GM21390 (cell line): Measurements from ENCODE around the gene CERS5.
"Not testable (repeated sequence)": the region's sequence is repeated elsewhere in the genome, so short reads cannot be mapped to it uniquely, and the experiment has no call there.

Experiments
- ATAC-seq: cut with Tn5 transposase; IDR thresholded peaks from one replicate; pipeline ENCODE4 v1.9.1; 2021; ENCODE audit not compliant: unreplicated experiment

Gene CERS5

DNA sequence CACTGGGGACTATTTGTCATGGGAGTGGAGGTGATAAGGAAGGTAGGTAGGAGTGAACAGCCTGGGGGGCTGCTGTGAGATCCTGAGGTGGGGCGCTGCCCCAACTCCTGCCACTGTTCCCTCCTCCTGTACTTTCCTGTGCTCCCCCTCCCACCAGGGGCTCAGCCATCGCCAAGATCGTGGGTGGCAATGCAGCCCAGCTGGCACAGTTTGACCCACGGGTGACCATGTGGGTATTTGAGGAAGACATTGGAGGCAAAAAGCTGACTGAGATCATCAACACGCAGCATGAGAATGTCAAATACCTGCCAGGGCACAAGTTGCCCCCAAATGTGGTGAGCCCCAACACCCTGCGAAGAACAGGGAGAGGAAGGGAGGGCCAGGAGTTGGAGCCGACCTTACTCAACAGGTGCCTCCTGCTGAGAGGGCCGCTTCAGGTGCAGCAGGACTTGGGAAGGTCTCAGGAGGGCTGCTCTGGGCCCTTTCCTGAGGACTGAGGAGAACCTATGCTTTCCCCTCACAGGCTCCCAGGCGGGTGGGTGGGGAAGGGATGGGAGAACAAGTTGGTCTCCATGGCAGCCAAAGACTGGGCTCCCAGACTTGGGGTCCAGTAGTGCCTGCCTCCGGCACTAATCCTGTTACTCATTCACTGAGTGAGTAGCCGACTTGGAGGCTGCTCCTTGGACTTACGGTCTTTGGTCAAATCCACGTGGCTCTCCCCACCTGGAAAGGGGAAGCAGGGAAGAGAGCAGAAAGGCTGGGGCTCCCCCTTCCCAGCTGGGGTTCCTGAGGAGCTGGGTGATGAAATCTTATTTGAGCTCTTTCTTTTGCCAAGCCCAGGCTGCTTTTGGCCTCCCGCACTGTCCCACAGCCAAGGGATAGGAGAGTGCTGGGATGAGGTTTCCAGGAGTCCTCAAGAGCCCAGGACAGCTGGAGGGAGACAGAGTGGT is 62.5 kb downstream of the CERS5 start:
- ATAC-seq, result no peak

DNA sequence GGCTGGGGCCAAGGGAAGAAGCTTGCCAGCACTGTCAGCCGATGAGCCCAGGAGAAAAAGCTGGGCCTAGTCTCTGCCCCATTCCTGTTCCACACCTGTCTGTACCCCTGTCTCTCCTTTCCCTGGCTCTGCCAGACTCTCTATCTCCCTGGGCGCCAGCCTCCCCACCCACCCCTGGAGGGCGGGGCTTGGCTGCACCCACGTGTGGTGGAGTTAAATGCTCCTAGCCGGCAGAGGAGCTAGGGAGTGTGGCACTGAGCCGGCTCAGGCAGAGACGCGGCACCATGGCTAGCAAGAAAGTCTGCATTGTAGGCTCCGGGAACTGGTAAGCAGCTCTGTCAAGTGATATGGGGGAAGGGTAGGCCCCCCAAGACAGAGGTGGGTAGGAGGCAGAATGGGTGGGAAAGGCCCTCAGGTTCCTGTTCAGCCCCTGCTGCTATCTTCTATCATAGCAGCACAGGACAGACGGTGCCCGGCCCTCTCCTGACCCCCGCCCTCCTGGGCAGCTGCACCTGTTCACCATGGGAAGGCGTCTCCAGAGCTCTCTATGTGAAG is 63.3 kb downstream of the CERS5 start, which contains the start of gene GPD1:
GPD1 (plus strand) TSS at position 242 of the 555 bp plus-strand sequence; CDS start at position 285, 43 bp downstream.
- ATAC-seq, result no peak

DNA sequence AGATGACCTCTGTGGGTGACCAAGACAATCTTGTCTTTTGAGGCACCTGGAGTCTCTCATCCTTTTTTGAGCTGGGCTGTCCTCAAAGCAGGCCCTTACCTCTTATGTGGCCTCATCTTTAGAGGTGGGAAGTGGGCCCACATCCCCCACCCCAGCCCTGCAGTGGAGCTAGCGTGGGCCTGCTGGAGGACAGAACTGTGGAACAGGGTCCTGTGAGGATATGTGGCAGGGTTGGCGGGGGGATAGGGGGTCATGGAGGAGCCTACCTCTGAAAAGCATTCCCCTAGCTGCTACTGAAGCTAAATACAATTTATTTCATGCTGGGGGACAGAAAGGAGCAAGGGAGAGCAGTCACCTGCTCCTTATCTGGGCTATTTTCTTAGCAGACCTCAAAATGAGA is 63.8 kb downstream of the CERS5 start:
- no peak for ATAC-seq

DNA sequence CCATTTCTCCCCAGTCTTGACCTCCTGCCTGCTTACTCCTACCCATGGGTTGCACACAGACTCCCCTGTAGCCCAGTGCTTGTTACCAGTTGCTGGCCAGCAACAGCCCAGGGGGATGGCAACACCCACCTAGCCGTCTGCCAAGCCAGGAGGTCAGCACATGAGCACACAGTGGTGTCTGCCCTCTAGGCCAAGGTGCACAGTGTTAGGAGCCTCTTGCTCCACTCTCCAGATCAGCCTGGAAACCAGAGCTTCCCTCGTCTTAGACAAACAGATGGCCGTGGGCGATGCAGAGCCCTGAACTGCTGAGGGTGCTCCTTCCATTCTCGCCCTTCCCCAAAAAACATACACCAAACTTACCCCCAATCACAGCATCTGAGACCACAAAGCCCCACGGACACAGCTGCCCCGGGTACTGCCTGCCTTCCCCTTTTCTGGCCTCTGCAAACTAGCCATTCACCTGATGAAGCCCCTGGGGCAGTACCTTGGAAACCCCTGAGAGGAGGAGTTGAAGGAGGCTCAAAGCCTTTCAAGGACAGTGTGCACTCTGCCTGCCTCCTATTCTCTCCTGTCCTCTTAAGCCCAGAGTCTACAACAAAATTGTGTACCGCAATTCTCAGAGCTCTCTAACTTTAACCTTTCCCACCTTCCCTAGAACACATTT is 64.4 kb downstream of the CERS5 start:
- no peak for ATAC-seq

DNA sequence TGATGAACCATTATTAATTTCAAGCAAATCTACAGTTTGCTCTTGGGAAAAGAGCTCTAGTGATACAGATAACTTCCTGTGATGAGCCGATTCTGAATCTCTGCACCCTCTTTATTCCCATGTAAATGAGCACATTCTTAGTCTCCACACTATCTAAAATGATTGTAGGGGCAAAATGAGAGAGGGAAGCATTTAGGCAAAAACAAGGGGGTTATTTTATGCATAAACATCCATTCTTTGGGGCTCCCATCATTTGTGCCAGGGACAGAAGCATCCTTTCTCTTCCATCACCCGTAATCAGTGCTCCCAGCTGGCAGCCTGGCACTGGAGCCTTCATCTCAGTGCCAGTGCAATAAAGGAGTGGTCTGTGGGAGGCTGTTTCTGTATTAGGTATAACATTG is 65.0 kb downstream of the CERS5 start:
- no peak for ATAC-seq

DNA sequence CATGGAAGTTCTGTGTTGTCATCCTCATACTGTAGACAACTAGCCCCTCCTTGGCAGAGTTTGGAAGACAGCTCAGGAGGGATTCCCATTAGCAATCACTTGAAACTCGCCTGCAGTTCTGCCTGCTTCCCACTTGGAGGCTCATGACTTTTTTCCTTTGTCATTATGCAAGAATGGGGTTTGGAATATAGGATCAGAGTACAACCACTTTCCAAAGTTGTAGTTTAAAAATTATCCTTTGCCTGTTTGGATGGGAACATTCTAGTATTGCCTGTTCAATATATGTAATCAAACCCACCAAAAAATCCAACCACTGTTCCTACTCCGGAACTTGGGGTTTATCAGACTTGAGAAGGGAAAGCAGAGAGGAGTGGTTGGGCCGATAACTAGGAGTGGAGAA is 65.5 kb downstream of the CERS5 start:
- no peak for ATAC-seq

DNA sequence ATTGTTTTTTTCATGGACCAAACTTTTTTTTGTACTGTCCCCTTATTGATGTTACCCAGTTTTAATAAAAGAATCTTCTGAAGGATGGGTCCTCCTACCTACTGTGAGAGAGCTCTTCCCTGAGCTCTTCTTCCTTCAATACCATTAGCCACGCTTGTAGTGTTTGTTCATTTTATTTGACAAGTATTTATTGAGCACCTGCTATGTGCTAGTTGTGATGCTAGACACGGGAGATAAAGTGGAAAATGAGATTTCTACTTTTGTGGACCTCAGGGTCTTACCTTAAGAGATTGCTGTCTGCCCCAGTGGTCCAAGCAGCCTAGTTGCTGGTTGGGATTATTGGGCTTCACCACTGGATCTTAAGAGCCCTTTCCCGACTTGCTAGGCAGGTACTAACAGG is 66.6 kb downstream of the CERS5 start:
- no peak for ATAC-seq

DNA sequence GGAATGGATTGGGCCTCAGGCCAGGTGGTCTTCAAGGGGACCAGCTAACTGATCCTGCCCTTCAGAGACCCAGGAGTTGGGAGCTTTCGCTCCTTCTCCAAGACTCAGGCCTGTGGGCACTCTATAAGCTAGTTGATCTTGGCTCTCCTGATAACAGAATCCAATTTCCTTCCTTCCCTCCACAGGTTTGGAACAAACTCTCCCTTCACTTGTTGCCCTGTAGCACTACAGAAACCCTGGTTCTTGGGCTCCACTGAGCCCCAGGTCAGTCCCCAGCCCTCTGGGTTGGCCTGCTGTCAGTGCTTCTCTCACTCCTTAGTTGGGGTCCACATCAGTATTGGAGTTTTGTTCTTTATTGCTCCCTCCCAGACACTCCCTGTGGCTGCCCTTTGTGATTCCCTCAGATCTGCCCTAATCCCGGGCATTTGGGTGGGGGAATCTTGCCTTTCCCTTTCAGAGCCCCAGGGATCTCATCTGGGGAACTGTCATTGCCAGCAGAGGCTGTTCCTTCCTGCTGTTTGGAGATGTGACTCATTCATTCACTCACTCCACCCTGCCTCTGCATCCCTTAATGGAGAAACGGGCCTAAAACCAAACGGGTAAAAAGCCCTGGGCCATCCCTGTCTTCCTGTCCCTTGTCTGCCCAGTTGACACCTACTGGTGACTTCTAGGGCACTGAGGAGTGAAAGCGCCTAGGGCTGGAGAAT is 67.7 kb downstream of the CERS5 start:
- no peak for ATAC-seq

DNA sequence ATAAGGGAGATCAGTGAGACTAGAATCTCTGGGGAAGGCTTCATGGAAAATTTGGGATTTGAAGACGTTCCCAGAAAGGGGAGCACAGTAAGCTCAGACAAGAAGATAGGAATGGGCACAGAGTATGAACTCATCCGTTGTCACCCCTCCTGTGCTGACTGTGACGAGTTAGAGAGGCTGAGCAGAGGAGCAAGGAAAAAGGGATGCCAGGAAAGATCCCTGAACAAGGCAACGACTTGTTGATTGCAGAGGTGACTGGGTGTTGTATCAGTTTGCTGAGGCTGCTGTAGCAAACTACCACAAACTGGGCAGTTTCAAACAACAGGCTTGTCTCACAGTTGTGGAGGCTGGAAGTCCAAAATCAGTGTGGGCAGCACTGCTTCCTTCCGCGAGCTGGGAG is 69.2 kb downstream of the CERS5 start:
- no peak for ATAC-seq

DNA sequence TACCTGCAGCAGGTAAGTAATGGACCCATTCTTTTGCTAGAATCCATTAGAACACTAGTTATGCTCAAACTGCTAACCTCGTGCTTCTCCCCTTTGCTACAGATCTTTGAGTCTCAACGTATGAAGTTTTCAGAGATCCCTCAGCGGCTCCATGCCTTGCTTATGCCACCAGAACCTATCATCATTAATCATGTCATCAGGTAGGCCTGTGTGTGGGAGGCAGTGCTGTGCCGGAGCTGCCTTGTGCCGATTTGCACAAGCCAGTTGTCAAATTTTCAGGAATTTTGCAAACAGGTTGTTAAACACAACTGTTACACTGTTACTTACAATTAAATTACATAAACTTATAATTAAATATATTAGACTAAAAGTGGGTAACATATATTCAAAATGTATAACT is 76.8 kb downstream of the CERS5 start:
- ATAC-seq, result no peak

DNA sequence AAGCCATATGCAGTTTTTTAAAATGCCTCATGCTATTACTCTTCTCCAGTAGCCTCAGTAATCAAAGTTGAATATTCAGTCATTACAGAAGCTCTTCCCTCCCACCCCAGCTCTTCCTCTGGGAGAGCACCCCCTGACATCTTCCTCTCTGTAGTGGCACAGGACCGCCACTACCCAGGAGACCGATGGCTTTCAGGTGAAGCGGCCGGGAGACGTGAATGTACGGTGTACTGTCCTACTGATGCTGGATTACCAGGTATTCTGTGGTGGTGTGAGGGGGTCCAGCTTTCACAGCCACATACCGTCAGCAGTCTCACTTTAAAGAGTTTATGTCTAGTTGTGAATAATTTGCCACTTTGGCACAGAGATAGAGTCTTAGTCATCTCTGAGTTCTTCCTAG is 77.4 kb downstream of the CERS5 start:
- ATAC-seq, result no peak

DNA sequence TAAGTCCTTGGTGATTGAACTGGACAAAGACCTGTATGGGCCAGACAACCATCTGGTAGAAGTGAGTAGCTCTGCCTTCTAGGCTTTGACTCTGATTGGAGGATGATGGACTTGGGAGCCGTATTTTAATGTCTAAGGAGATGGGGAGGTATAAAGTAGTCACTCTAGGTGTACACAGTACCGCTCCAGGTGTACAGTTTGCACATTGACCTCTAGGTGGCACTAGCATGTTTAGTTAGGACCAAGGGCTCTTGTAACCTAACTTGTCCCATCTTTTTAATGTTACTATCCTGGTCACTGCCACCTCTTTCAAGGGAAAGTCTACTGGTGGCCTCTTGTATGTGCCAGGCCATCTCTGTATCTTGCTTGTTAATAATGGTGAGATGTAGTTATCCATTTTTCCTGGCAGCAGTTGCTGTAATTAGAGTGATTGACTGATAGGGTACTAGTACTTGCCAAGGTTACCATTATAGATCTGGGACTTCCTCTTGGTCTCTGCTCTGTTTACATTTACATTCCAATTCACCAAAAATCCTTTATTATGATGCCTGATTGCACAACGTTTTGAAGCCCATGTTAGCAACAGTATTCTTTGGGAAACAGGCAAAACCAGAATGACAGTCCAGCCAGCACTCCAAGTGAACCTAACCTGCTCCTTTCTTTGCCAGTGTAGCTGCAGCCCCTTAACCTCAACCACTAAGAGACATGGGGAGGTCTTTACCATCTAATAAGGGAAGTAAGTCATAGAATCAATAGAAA is 78.4 kb downstream of the CERS5 start:
- no peak for ATAC-seq

DNA sequence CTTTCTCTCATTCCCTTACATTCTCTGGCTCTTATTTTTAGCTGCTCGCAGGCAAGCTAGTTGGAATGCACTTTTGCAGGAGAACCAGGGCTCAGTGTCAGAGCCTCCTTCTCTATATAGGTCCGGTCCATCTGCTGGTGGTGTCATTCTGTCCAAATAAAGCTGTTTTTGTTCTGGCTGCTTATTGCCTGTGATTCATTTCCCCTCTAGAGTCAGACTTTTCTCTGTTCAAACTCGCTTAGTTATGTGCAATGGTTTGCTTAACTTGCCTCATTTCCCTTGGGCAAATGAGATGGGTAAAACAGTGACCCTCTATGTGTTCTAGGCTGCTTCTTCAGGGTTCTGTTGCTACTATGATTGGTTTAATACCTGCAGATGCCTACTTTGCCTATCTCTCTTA is 79.2 kb downstream of the CERS5 start:
- no peak for ATAC-seq

DNA sequence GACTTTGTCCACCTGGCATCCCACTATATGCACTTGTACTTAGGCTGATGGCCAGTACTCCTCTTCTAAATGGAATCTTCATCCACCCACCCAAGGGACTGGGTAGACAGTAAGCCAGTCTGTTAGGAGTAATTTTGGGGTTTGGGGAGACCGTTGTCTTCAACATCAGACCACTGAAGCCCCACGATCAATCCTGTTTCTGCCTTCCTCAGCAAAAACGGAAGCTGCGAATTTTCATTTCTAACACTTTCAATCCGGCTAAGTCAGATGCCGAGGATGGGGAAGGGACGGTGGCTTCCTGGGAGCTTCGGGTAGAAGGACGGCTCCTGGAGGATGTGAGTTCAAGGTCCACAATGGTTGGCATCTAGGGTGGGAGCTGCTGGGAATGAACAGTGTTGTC is 80.0 kb downstream of the CERS5 start:
- ATAC-seq, result no peak

DNA sequence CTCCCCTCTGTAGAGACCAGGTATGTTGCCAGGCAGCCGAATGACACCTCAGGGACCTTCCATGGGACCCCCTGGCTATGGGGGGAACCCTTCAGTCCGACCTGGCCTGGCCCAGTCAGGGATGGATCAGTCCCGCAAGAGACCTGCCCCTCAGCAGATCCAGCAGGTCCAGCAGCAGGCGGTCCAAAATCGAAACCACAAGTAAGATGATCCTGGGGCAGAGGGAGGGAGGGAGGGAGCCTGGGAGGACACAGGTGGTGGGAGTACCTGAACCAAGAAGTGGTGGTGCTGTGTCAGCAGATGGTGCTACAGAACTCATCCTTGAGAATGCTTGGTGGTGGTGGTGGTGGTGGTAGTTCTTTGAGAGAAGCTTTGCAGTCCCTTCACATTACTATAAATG is 81.0 kb downstream of the CERS5 start:
- ATAC-seq, result no peak

DNA sequence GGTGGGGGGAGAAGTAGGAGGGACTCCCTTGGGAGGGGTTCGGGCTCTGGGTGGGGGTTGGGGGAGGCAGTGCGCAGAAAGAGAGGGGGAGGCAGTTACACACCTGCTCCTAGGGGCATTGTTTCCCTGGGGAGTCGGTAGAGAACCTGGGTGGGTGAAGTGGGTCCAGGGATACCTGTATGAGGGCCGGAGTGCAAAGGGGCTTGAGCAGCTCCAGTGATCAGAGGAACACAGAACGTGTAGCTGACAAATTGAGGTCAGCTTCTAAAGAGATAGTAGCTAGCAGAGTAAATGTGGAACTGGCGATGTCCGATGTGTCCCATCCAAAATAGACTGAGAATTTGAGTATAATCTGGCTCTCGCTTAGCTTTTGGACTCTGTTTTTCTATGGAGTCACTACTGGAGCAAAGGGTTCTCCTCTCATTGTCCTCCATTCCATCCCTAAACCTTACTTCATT is 81.5 kb downstream of the CERS5 start:
- no peak for ATAC-seq

DNA sequence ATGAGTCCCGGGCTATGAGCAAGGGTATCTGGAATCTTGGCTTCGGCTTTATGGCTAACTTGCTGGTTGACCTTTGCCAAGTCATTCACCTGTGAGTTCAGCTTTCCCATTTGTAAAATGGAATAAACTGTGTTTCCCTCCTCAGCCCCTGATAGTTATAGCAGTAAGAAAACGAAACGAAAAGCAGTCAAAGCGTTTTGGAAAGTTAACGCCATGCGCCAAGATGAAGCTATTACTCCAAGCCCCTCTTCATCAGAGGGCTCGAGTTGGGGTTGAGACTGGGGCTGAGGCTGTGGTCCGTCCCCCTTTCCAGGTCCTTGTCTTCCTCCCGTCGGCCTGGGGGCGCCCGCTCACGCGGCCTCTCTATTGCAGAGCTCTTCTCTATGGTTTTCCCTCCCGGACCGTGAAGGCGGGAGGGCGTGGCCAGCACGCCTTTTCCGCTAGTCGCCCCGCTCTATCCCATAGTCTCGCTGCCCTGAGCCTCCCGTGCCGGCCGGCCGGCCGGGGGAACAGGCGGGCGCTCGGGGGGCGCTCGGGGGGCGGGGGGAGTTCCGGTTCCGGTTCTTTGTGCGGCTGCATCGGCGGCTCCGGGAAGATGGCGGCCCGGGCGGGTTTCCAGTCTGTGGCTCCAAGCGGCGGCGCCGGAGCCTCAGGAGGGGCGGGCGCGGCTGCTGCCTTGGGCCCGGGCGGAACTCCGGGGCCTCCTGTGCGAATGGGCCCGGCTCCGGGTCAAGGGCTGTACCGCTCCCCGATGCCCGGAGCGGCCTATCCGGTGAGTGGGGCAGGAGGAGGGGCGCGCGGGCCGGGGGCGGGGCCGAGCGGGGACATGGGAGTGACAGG is 82.2 kb downstream of the CERS5 start, which contains the start of gene SMARCD1:
SMARCD1 (plus strand) TSS at position 568 of the 840 bp plus-strand sequence; CDS start at position 596, 28 bp downstream.
- ATAC-seq, result peak; percentile 87

DNA sequence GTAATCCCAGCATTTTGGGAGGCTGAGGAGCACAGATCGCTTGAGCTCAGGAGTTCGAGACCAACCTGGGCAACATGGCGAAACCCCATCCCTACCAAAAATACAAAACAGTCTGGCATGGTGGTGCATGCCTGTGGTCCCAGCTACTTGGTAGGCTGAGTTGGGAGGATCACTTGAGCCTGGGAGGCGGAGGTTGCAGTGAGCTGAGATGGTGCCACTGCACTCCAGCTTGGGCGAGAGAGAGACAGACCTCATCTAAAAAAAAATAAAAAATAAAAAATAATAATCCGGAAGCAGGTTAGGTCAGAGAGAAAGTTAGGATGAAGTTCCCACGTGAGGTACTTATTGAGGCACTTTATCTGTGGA is 82.8 kb downstream of the CERS5 start:
- ATAC-seq, result not testable (repeated sequence)

DNA sequence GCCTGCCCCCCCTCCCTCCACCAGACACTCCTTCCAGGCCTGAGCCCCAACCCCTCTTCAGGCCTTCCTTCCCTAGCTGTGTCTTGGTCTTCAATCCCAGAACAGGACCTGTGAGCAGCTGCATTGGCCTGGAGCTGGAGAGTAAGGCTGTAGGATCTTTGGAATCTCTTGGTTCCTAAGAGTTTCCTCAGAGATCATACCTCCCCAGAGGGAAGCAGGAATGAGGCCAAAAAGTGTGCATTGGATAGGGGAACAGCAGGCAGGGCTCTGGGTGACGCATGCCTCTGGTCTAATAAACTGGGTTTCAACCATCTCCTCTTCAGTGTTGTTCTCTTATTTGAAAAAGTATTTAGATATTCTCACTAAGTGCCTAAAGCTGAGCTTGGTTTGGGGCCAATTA is 83.9 kb downstream of the CERS5 start:
- ATAC-seq, result no peak

DNA sequence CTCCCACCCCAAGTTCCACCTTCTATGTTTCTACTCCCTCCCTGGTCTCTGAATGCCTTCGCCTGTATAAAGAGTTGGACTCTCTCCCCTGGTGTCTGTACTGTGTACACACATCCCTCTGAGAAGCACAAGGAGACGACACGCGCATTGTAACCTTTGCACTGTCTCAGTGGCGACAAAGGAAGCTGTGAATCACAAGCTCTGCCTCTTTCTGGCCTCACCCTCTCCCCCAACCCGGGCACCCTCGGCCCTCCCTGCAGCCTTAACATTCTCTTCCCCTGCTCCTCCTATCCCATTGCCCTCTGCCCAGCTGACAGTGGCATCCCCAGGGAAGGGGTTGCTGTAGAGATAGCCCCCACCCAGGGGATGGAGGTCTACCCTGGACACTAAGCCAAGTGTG is 84.5 kb downstream of the CERS5 start:
- ATAC-seq, result no peak
